ENCODE results near the gene SRGAP1. TPM values are rescaled to one million over a fixed set of nuclear protein-coding genes. Genes with fewer than 3 reads are reported as not detected.
"Not testable (repeated sequence)": the region's sequence is repeated elsewhere in the genome, so short reads cannot be mapped to it uniquely, and the experiment has no call there.

The SRGAP1 gene
- total and polyA plus RNA-seq, 2 of the 4 experiments (the other 2 are of a cell fraction), result 10.0 to 10.2 TPM

DNA sequence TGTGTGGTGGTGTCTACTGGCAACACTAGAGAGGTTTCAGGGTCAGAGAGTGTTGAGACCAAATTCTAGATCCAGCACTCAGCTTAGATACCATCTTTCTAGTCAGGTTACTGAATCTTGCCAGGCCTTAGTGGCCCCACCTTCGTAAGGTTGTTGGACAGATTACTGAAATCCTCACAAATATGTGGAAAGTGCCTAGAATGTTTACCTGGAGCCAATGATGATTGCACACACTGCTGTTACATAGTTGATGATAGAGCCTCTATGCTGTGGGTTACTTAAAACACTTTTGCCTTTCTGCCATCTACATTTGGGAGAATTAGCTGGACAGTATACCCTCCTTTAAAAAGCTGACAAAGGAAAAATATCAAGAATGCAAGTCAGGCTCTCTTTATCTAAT, 33.2 kb downstream of the SRGAP1 start:
- no peak overlapping the region for H2AK9ac ChIP-seq (replicated peaks; ENCODE audit: low read depth, low read length, poor library complexity)
- in situ Hi-C loops (cut with MboI; ENCODE audit: low sequenced_read_pairs) (no loop called here), dilution Hi-C loops (cut with HindIII; ENCODE audit: low sequenced_read_pairs, unreplicated experiment) (no loop called here), intact Hi-C loops (cut with micrococcal nuclease) (loop anchor here (2.0 kb wide), 1 partner anchor 15 kb away; no protein-coding TSS in a partner anchor)
- H3K56ac ChIP-seq (ENCODE audit: extremely low read depth, insufficient read depth, low read length), result no peak overlapping the region
- no peak overlapping the region for H2AK5ac ChIP-seq (ENCODE audit: low read depth, low read length)
- peak overlapping the region; percentile 17; the same call in 1 of the 2 replicates for H3K27ac ChIP-seq (ENCODE audit: insufficient read depth, low read length)
- H4K91ac ChIP-seq (ENCODE audit: insufficient read depth, low read depth, low read length), result no peak overlapping the region; the same call in 1 of the 2 replicates
- H4K5ac ChIP-seq (ENCODE audit: low read depth, low read length), result peak overlapping the region; percentile 20; the same call in 1 of the 2 replicates
- H3K23ac ChIP-seq (ENCODE audit: low read depth, low read length), result no peak overlapping the region
- no peaks in the 10 kb centered on the region for H3K27me3 ChIP-seq (ENCODE audit: control insufficient read depth, insufficient read depth, low read length)
- BruUV-seq (replicated peaks), result no TSS peak
- H3K14ac ChIP-seq (replicated peaks; ENCODE audit: low read depth, low read length), result no peak overlapping the region
- H3K36me3 ChIP-seq (ENCODE audit: control insufficient read depth, insufficient read depth, low read length), result peaks cover 6% of the 10 kb centered on the region
- H2BK20ac ChIP-seq (ENCODE audit: low read depth, low read length), result no peak overlapping the region
- H3K9me1 ChIP-seq (ENCODE audit: insufficient read depth, low read length), result peaks cover 18% of the 10 kb centered on the region
- H2BK5ac ChIP-seq (ENCODE audit: low read depth, low read length, poor library complexity, severe bottlenecking), result peak overlapping the region; percentile 7
- H3K4me2 ChIP-seq (ENCODE audit: low read depth, low read length), result 0 out of 2 replicates have a peak overlapping the region, but pooled peaks have one; percentile 16
- H2BK120ac ChIP-seq (ENCODE audit: low read depth, low read length), result no peak overlapping the region
- TF ChIP-seq MAFK (IDR thresholded peaks at IDR 0.05; ENCODE audit: low read depth, low read length) (peak; percentile 30; the same call in 1 of the 2 replicates), NFE2L2 (IDR thresholded peaks at IDR 0.05; ENCODE audit: low read depth, low read length) (no peak)
- ChIA-PET CTCF (no interaction called here), POLR2A (ENCODE audit: unreplicated experiment) (no interaction called here)
- ATAC-seq (ENCODE audit: low read depth) (no peak), DNase-seq (no peak)
- H3K9me3 ChIP-seq (ENCODE audit: control insufficient read depth, insufficient read depth, low read length), result no peaks in the 10 kb centered on the region
- H3K18ac ChIP-seq (ENCODE audit: low read depth, low read length), result peak overlapping the region; percentile 23; the same call in 1 of the 2 replicates
- no peak overlapping the region for H3K4ac ChIP-seq (ENCODE audit: low read depth, low read length)
- no CpG with 5 or more reads among the region's 1 CpG for WGBS, 2 experiments (ENCODE audit: extremely low coverage in 2 of 2, insufficient read length in 1 of 2)
- no peak overlapping the region for H2AFZ ChIP-seq (replicated peaks; ENCODE audit: low read length, poor library complexity)
- H3K4me1 ChIP-seq (ENCODE audit: control insufficient read depth, insufficient read depth, low read length), result peaks cover 10% of the 10 kb centered on the region
- no peak overlapping the region for H2BK15ac ChIP-seq (ENCODE audit: low read depth, low read length)
- H3K4me3 ChIP-seq (ENCODE audit: insufficient read depth, low read depth, low read length), result no peak overlapping the region
- H3K9ac ChIP-seq (ENCODE audit: low read depth, low read length), result no peak overlapping the region
- no peak overlapping the region for H4K8ac ChIP-seq (ENCODE audit: low read depth in 2 of 2, low read length in 2 of 2)
- H3K79me1 ChIP-seq (ENCODE audit: low read depth in 1 of 2, low read length in 2 of 2), result peaks cover 12 to 58% of the 10 kb centered on the region in 2 experiments
- H4K20me1 ChIP-seq (ENCODE audit: insufficient read depth, low read length), result peaks cover 61% of the 10 kb centered on the region

DNA sequence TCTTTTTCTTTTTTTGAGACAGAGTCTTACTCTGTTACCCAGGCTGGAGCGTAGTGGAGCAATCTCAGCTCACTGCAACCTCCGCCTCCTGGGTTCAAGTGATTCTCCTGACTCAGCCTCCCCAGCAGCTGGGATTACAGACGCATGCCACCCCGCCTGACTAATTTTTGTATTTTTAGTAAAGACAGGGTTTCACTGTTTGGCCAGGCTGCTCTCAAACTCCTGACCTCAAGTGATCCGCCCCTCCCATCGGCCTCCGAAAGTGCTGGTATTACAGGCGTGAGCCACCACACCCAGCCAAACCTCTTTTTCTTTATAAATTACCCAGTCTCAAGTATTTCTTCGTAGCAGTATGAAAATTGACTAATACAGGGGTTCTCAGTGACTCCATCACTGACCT, 35.7 kb downstream of the SRGAP1 start:
- H2BK120ac ChIP-seq (ENCODE audit: low read depth, low read length); H3K27ac ChIP-seq (ENCODE audit: insufficient read depth, low read length); H3K18ac ChIP-seq (ENCODE audit: low read depth, low read length); H4K5ac ChIP-seq (ENCODE audit: low read depth, low read length); BruUV-seq (replicated peaks); intact Hi-C loops (cut with micrococcal nuclease); H2AFZ ChIP-seq (replicated peaks; ENCODE audit: low read length, poor library complexity); H2BK20ac ChIP-seq (ENCODE audit: low read depth, low read length); H4K8ac ChIP-seq (ENCODE audit: low read depth in 2 of 2, low read length in 2 of 2); CTCF ChIA-PET; H3K4ac ChIP-seq (ENCODE audit: low read depth, low read length); H3K36me3 ChIP-seq (ENCODE audit: control insufficient read depth, insufficient read depth, low read length); H2BK5ac ChIP-seq (ENCODE audit: low read depth, low read length, poor library complexity, severe bottlenecking); ATAC-seq (ENCODE audit: low read depth); H4K91ac ChIP-seq (ENCODE audit: insufficient read depth, low read depth, low read length); H3K56ac ChIP-seq (ENCODE audit: extremely low read depth, insufficient read depth, low read length); H3K9ac ChIP-seq (ENCODE audit: low read depth, low read length); H3K4me2 ChIP-seq (ENCODE audit: low read depth, low read length); H2AK5ac ChIP-seq (ENCODE audit: low read depth, low read length); H3K9me3 ChIP-seq (ENCODE audit: control insufficient read depth, insufficient read depth, low read length); DNase-seq; POLR2A ChIA-PET (ENCODE audit: unreplicated experiment); H3K4me3 ChIP-seq (ENCODE audit: insufficient read depth, low read depth, low read length); H3K14ac ChIP-seq (replicated peaks; ENCODE audit: low read depth, low read length); H3K23ac ChIP-seq (ENCODE audit: low read depth, low read length); H2BK15ac ChIP-seq (ENCODE audit: low read depth, low read length); H3K27me3 ChIP-seq (ENCODE audit: control insufficient read depth, insufficient read depth, low read length); H3K4me1 ChIP-seq (ENCODE audit: control insufficient read depth, insufficient read depth, low read length); H2AK9ac ChIP-seq (replicated peaks; ENCODE audit: low read depth, low read length, poor library complexity); in situ Hi-C loops (cut with MboI; ENCODE audit: low sequenced_read_pairs); dilution Hi-C loops (cut with HindIII; ENCODE audit: low sequenced_read_pairs, unreplicated experiment): not testable (repeated sequence)
- WGBS, 2 experiments (ENCODE audit: extremely low coverage in 2 of 2, insufficient read length in 1 of 2), result 100% methylated on average over 2 of the region's 9 CpGs; no CpG with 5 or more reads in 1 of the 2 experiments
- Histone ChIP-seq H3K9me1 (ENCODE audit: insufficient read depth, low read length) (peaks cover 14% of the 10 kb centered on the region), H3K79me1 (ENCODE audit: low read depth in 1 of 2, low read length in 2 of 2) (peaks cover 14 to 54% of the 10 kb centered on the region in 2 experiments), H4K20me1 (ENCODE audit: insufficient read depth, low read length) (peaks cover 60% of the 10 kb centered on the region)
